GF-D8 (cell line): ENCODE results near the gene TMEM60.
"Not testable (repeated sequence)": the region's sequence is repeated elsewhere in the genome, so short reads cannot be mapped to it uniquely, and the experiment has no call there.

Source experiments
- DNase-seq: peaks from one replicate; lab custom pipeline; 2025; lab: John Stamatoyannopoulos, UW

TMEM60 gene

GRCh38 chr7:77798394-77799077 is at the start of gene TMEM60, which contains the start of gene PHTF2:
TMEM60 (minus strand) TSS chr7:77798434; CDS start chr7:77794373, 4,061 bp downstream.
PHTF2 (plus strand) TSS chr7:77798773.
- DNase-seq, result peak; percentile 100

- DNase-seq, result no peak
Observed at GRCh38 chr7:77846317-77847092, 48.3 kb upstream of the TMEM60 start.

- DNase-seq, result peak; percentile 94
Observed at GRCh38 chr7:77843194-77843593, 45.0 kb upstream of the TMEM60 start.

- DNase-seq, result no peak
Observed at GRCh38 chr7:77839919-77840318, 41.7 kb upstream of the TMEM60 start.

DNA sequence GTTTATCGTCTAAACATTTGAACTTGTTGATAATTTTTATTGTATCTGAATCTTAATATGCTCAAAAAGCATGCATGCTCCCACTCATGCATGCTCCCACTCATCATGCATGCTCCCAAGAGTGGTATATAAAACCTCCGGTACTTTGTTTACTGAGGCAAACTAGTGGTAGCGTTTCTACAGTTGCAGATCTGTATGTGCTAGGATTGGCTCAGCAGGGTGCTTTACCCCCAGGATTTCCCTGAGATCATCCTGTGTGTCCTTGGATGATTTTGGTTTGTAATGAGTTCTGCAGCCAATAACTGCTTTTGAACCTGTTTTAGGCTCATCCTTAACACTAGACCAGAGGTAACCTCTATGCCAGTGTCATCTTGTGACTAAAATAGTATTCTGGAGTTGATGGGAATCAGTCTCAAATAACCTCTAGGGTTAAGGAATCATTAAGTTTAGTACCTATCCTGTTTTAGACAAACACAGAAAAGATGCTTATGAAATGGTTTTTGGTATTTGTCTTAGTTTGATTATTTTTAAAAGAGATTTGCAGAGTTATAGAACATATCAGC is 40.8 kb upstream of the TMEM60 start:
- no peak for DNase-seq

DNA sequence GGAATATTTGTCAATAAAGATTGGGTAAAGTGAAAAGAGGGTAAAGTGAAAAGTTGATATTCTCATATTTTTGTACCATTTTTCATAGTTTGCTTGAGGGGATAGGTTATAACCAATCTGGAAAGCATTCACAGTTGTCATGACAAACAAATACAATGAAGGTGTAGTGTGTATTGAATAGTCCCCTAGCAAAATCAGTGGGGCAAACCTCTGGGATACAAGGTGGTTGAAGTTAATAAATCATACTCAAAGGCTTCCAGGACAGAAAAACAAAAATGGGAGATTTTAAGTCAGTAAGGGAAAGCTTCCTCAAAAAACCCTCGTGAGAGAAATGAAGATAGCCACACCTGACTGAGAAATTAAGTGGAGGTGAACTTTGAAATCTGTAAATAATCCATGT is 39.7 kb upstream of the TMEM60 start:
- no peak for DNase-seq

DNA sequence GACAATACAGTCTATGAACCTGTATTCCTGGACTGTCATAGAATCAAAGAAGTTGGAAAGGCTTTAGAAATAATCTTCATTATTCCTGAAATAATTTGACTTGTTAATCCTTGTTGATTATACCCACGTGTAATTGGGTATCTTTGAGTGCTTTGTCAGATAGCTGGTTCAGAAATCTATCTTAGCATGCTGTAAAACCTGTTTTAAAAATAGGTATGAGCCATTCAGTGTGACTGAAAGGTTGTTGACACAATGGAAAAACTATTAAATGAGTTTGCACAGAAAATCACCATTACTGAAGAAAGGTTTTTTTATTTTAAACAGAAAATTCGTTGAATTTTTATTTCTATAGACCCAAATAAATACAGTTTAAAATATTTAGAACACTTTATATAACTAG is 39.0 kb upstream of the TMEM60 start:
- DNase-seq, result no peak

GRCh38 chr7:77836425-77836824 is 38.2 kb upstream of the TMEM60 start:
- DNase-seq, result not testable (repeated sequence)

GRCh38 chr7:77833136-77833535 is 34.9 kb upstream of the TMEM60 start:
- DNase-seq, result no peak

DNA sequence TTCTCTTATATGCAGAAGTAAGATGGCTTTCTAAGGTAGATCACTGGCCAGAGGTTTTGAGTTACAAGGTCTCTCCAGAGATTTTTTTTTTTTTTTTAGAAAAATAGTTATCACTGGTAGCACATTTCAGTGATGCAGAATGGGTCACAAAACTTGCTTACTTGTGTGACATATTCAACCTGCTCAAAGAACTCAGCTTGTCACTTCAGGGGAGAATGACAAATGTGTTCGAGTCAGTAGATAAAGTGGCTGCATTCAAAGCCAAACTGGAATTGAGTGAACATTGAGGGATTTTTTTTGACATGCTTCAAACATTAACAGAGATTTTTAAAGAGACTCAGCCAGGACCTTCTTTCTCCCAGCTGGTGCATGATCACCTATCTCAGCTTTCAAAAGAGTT is 33.7 kb upstream of the TMEM60 start:
- no peak for DNase-seq

GRCh38 chr7:77831481-77831880 is 33.2 kb upstream of the TMEM60 start:
- no peak for DNase-seq

- DNase-seq, result no peak
Observed at GRCh38 chr7:77830649-77831355, 32.6 kb upstream of the TMEM60 start.

- peak; percentile 57 for DNase-seq
Observed at GRCh38 chr7:77827999-77828398, 29.8 kb upstream of the TMEM60 start.

DNA sequence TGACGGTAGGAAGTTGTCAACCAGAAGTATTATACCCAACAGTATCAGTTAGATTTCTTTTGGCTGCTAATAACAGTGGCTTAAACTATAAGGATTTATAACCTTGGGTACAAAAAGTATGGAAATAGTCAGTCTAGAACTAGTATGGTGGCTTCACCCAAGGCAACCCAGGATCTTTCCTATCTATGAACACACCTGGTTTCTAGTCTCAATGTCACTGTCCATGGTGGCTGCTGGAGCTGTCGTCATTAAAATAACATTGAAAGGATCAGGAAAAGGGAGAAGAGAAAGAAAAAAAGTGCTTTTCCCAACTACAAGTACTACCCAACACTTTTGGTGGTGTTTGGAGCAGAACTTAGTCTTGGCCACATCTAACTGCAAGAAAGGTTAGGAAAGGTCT is 28.1 kb upstream of the TMEM60 start:
- DNase-seq, result no peak

GRCh38 chr7:77825131-77825530 is 26.9 kb upstream of the TMEM60 start:
- no peak for DNase-seq

- no peak for DNase-seq
Observed at GRCh38 chr7:77824636-77825035, 26.4 kb upstream of the TMEM60 start.

DNA sequence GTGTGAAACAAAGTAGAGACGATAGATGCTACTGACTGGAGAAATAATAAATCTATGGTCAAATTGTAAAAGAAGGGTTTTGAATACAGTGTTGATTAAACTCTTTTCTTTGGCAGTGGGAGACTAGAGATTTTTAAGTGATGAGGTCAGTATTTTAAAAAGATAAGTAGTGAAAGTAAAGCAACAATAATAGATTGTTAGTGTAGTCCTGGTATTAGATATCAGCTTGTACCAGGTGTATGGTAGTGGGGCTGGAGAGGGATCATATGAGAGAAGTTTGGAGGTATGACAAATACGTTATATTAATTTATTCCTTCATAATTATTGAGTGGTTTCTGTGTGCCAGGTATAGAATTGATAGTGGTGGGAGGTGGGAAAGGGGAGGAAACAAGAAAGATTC is 25.6 kb upstream of the TMEM60 start:
- DNase-seq, result no peak

DNA sequence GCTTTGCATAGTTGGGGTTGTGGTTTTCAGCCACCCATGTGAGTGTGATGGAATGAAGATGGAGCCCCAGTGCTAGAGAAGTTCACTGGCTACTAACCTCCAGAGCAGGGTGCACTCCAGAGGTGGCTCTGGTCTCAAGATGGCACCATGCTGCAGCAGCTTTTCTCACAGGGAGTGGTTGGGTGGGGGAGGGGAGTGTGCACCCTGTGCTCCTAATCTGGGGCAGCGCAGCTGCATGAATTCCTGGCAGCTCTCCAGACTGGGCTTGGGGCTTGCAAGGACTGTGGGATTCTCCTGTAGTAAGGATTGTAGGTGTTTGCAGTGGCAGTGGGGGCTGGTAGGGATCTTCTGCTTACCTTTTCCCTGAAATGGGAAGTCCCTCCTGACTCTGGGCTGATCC is 24.0 kb upstream of the TMEM60 start:
- DNase-seq, result no peak

DNA sequence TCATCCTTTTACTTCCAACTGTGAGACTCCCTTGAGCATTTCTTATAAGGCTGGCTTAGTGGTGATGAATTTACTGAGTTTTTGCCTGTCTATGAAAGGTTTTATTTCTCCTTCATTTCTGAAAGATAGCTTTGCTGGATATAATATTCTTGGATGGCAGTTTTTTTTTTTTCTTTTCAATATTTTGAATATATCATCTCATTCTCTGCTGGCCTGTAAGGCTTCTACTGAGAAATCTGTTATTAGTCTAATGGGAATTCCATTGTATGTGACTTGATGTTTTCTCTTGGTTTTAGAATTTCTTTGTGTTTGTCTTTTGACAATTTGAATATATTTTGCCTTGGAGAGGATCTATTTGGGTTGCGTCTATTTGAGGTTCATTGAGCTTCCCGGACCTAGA is 22.7 kb upstream of the TMEM60 start:
- DNase-seq, result no peak

GRCh38 chr7:77819021-77819420 is 20.8 kb upstream of the TMEM60 start:
- DNase-seq, result no peak

- peak; percentile 74 for DNase-seq
Observed at GRCh38 chr7:77813180-77813579, 14.9 kb upstream of the TMEM60 start.

GRCh38 chr7:77812290-77812685 is 14.1 kb upstream of the TMEM60 start:
- DNase-seq, result no peak
